K562 (cell line): ENCODE data around the gene CHN1.

Experiments used
- CAMTA2 ChIP-seq: fragments of 250-450 bp; sonication (Bioruptor Pico); conservative IDR thresholded peaks from 2 replicates; pipeline ENCODE4 v1.5.1; 2022
- CHD4 ChIP-seq: fragments of 200-600 bp; sonication (generic); IDR thresholded peaks from 3 replicates; pipeline ENCODE4 v1.6.1; 2012; ENCODE audit warnings: low read depth, mild to moderate bottlenecking, mixed read lengths, low read length, inconsistent platforms; ENCODE audit not compliant: insufficient read depth, insufficient replicate concordance, poor library complexity, severe bottlenecking
- CREM ChIP-seq: IDR thresholded peaks from 2 replicates; pipeline ENCODE4 v1.6.1; 2014; ENCODE audit warnings: antibody characterized with exemption, low read depth
- KDM1A ChIP-seq, 2 experiments: fragments of 450-650 bp; IDR thresholded peaks; 2 replicates each; pipeline ENCODE4 v1.6.1; 2016; ENCODE audit warnings: mild to moderate bottlenecking in 2 of 2
- RBFOX2 ChIP-seq: fragments of 200-400 bp; formaldehyde crosslinking; IDR thresholded peaks from 2 replicates; pipeline ENCODE4 v1.6.1; 2017; ENCODE audit warnings: low read depth, mild to moderate bottlenecking, low read length, moderate library complexity
- REST ChIP-seq, 2 experiments: fragments of 450-650 bp; formaldehyde crosslinking in 1 of 2; IDR thresholded peaks; 2 replicates each; pipeline versions ENCODE4 v1.4.0 to v1.6.1; 2014 to 2020; ENCODE audit warnings: mild to moderate bottlenecking in 2 of 2, borderline replicate concordance in 1 of 2, low read depth in 1 of 2
- ZNF165 ChIP-seq: fragments of 250-450 bp; sonication (Bioruptor Pico); IDR thresholded peaks from 2 replicates; pipeline ENCODE4 v1.4.0; 2020; ENCODE audit warnings: borderline replicate concordance
- ZNF217 ChIP-seq: sonication (generic); formaldehyde crosslinking; IDR thresholded peaks from 2 replicates; pipeline ENCODE4 v1.8.0; 2022; ENCODE audit warnings: mild to moderate bottlenecking, missing genetic modification reagents
- TF ChIP-seq, protein P1 (sequence below), 2 experiments: IDR thresholded peaks; 2 replicates each; pipeline ENCODE4 v1.6.1; 2012; ENCODE audit warnings: improper control_type of control experiment in 2 of 2, low read depth in 2 of 2, low read length in 2 of 2, borderline replicate concordance in 1 of 2
- TF ChIP-seq, protein P2 (sequence below): IDR thresholded peaks from 3 replicates; pipeline ENCODE4 v1.6.1; 2011; ENCODE audit warnings: borderline replicate concordance, mild to moderate bottlenecking; ENCODE audit not compliant: insufficient read length, insufficient read depth
- TF ChIP-seq, protein P3 (sequence below), 2 experiments: fragments of 450-650 bp; IDR thresholded peaks; 2 replicates each; pipeline ENCODE4 v1.6.1; 2016

DNA sequence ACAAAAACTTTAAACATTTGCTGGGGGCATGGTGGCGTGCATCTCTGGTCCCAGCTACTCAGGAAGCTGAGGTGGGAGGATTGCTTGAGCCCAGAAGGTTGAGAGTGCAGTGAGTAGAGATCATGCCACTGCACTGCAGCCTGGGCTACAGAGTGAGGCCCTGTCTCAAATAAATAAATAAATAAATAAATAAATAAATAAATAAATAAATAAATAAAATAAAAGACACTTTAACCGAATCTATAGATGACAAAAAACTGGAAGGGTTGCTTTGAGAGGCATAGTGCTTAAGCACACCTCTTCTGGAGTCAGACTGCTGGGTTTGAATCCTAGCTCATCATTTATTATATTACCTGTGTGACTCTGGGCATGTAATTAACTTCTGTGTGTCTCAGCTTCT lies 21.2 kb upstream of the CHN1 start:
- TF ChIP-seq RBFOX2, result no peak
- TF ChIP-seq CAMTA2, result no peak
- no peak for TF ChIP-seq CREM
- no peak for TF ChIP-seq KDM1A (IDR thresholded peaks at IDR 0.05)
- no peak for TF ChIP-seq ZNF165 (CRISPR knock-in tag)
- TF ChIP-seq, protein P1, sequence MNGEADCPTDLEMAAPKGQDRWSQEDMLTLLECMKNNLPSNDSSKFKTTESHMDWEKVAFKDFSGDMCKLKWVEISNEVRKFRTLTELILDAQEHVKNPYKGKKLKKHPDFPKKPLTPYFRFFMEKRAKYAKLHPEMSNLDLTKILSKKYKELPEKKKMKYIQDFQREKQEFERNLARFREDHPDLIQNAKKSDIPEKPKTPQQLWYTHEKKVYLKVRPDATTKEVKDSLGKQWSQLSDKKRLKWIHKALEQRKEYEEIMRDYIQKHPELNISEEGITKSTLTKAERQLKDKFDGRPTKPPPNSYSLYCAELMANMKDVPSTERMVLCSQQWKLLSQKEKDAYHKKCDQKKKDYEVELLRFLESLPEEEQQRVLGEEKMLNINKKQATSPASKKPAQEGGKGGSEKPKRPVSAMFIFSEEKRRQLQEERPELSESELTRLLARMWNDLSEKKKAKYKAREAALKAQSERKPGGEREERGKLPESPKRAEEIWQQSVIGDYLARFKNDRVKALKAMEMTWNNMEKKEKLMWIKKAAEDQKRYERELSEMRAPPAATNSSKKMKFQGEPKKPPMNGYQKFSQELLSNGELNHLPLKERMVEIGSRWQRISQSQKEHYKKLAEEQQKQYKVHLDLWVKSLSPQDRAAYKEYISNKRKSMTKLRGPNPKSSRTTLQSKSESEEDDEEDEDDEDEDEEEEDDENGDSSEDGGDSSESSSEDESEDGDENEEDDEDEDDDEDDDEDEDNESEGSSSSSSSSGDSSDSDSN (IDR thresholded peaks at IDR 0.05; ENCODE audit: borderline replicate concordance in 1 of 2, low read depth in 2 of 2, low read length in 2 of 2), result no peak
- TF ChIP-seq, protein P2, sequence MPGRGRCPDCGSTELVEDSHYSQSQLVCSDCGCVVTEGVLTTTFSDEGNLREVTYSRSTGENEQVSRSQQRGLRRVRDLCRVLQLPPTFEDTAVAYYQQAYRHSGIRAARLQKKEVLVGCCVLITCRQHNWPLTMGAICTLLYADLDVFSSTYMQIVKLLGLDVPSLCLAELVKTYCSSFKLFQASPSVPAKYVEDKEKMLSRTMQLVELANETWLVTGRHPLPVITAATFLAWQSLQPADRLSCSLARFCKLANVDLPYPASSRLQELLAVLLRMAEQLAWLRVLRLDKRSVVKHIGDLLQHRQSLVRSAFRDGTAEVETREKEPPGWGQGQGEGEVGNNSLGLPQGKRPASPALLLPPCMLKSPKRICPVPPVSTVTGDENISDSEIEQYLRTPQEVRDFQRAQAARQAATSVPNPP, result no peak
- TF ChIP-seq ZNF217 (CRISPR knock-in tag), result no peak
- TF ChIP-seq, protein P3, sequence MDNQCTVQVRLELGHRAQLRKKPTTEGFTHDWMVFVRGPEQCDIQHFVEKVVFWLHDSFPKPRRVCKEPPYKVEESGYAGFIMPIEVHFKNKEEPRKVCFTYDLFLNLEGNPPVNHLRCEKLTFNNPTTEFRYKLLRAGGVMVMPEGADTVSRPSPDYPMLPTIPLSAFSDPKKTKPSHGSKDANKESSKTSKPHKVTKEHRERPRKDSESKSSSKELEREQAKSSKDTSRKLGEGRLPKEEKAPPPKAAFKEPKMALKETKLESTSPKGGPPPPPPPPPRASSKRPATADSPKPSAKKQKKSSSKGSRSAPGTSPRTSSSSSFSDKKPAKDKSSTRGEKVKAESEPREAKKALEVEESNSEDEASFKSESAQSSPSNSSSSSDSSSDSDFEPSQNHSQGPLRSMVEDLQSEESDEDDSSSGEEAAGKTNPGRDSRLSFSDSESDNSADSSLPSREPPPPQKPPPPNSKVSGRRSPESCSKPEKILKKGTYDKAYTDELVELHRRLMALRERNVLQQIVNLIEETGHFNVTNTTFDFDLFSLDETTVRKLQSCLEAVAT (IDR thresholded peaks at IDR 0.05), result no peak
- no peak for TF ChIP-seq CHD4
- no peak for TF ChIP-seq REST (IDR thresholded peaks at IDR 0.05; ENCODE audit: borderline replicate concordance)
- no peak for TF ChIP-seq REST (CRISPR knock-in tag; IDR thresholded peaks at IDR 0.05; ENCODE audit: low read depth)
